HS-5 (cell line): ENCODE measurements around the gene TFF1.

Experiments
- DNase-seq: peaks from one replicate; pipeline ENCODE4 v3.0.0-alpha.2; 2012; ENCODE audit warnings: low read depth

Gene TFF1

DNA sequence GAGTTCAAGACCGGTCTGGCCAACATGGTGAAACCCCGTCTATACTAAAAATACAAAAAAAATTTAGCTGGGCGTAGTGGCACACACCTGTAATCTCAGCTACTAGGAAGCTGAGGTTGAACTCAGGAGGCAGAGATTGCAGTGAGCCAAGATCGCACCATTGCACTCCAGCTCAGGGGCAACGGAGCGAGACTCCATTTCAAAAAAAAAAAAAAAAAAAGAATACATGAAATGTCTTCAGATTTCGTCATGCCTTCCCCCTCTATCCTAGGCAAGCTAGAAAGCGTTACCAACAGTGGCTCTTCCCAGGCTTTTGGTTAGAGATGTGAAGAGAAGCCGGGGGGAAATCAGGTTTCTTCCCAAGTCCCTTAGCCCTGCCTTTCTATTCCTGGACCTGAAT lies 3.6 kb downstream of the TFF1 start:
- DNase-seq: no peak

DNA sequence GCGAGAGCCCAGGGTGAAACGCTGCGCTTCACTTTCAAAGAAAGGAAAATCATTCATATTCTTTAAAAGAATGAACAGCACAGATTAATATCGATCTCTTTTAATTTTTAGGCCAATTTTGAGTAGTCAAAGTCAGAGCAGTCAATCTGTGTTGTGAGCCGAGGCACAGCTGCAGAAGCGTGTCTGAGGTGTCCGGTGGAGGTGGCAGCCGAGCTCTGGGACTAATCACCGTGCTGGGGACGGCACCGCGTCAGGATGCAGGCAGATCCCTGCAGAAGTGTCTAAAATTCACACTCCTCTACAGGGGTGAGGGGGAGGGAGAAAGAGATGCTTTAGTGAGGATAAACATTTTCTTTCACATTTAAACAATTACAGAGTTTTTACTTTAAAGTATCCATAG lies 4.1 kb downstream of the TFF1 start:
- DNase-seq: no peak

DNA sequence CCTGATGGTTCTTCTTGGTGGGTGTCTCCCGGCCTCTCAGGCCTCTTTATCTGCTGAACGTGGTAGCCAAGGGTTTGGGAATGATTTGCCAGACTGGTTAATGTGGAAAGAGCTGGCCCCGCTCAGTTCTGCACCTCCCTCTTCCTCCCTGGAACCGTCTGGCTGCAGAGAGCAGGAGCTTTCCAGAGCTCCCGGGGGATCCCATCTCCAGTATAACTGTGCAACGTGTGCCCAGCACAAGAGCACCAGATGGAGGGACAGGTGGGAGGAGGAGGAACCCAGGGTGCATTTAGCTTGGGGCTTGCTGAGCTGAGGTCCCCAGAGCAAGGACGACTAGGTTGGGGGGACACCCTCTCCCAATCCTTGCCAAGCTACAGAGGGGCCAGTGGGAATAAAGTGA lies 5.0 kb downstream of the TFF1 start:
- no peak for DNase-seq

DNA sequence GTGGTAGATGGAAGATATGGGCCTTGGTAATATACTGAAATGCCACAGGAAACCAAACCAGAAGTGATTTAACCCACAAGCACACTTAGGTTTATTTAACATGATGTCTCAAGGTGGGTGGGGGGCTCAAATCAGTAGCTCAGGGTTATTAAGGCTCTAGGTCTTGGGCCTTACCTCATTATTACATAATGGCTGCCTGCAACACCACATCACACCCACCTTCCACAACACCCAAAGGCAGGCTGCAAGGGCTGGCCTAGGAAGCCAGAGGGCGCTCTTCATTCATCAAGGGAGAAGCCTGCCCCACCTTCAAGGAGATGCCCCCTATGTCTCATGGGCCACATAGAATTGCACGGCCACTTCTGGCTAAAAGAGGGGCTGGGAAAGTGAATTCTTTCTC lies 6.0 kb downstream of the TFF1 start:
- no peak for DNase-seq

DNA sequence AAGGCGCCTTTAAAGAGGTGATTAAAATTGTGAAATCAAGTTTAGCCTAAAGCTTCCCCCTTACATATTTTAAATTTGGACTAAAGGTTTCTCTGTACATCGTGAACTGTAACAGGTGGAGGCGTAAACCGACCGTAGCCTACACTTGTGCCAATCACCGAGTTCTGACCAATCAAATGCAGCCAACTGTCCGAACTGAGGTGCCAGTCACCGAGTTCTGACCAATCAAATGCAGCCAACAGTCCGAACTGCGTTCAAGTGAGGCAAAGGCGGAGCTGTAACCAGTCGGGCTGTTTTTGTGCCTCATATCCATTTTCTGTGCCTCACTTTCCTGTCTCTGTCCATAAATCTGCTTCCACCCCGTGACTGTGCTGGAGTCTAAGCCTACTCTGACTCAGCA lies 7.4 kb downstream of the TFF1 start:
- DNase-seq: no peak

DNA sequence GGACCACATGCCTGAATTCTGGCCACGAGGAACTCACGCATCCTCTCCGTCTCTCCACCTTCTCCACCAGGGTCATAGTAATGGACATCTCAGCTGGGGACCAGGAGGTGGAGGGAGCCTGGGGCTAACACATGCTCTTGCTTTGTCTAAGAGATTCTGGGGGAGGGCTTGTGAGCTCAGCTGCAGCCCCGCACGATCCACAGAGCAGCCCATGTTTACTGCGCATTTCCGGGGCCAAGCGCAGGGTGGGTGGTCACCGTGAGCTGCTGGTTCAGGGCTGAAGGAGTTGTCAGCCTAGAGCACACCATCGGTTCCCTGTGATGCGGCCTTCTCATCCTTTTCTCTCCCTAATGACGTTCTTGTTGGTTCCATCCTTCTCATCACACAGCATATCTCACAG lies 8.1 kb downstream of the TFF1 start:
- DNase-seq: no peak

DNA sequence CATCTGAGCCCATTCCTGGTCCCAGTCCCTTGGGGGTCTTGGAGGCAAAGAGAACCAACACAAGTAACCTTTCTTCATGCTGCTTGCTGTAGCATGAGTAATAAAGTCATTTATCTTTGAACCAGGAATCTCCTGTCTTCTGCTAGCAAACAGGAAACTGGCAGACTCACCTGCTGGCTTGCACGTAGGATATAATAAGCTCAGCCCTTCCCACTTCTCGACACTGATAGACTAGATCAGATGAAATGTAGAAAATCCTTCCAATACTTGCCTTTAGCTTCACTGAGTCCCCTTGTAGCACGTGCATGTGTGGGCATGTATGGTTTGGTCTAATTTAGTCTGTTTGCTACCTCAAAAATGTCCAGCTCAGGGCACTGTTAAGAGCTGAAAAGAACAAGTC lies 9.0 kb downstream of the TFF1 start:
- DNase-seq: no peak

DNA sequence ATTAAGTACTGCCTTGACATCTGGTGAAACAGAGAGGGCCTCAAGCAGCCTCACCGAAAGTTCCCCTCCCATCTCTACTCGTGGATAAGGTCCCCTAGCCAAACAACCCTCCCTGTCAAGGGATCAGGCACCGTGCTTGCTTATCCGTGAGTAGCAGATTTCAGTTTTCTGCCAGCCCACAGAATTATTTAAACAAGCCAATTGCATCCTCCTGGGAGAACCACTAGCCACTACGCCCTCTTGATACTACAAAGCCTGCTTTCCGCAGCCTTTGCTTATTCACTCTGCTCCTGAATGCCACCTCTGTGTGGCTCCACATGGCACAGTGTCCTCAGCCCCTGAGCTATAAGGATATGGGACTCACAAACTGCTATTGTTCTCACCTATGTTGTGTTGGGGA lies 9.7 kb downstream of the TFF1 start:
- no peak for DNase-seq

DNA sequence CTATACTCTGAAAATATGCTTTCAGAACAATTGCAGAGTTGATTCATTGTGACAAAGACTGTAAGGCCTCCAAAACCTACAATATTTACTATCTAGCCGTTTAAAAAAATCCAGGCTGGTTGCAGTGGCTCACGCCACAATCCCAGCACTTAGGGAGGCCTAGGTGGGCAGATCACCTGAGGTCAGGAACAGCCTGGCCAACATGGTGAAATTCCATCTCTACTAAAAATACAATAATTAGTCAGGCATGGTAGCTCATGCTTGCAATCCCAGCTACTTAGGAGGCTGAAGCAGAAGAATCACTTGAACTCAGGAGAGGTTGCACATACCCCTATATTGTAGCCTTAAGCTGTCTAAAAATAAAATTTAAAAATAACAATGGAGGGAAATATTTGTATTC lies 10.3 kb downstream of the TFF1 start:
- no peak for DNase-seq

DNA sequence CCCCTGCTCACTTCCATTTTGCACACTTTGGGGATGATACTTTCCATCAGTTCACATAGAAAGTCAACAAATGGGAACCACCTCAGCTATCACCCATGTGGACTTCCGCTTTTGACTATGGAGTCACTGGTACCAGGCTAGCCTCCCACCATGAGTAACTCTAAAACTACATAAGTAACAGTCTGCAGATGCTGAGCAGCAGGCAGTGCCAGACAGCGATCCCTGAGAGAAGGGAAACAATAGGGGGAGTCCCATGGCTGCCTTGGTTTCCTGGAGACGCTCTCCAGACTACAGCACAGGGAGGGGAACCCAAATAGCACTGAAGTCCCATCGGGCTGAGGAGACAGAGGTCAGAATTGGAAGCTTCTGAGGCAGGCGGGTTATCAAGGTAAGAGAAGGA lies 12.7 kb downstream of the TFF1 start:
- DNase-seq: no peak

DNA sequence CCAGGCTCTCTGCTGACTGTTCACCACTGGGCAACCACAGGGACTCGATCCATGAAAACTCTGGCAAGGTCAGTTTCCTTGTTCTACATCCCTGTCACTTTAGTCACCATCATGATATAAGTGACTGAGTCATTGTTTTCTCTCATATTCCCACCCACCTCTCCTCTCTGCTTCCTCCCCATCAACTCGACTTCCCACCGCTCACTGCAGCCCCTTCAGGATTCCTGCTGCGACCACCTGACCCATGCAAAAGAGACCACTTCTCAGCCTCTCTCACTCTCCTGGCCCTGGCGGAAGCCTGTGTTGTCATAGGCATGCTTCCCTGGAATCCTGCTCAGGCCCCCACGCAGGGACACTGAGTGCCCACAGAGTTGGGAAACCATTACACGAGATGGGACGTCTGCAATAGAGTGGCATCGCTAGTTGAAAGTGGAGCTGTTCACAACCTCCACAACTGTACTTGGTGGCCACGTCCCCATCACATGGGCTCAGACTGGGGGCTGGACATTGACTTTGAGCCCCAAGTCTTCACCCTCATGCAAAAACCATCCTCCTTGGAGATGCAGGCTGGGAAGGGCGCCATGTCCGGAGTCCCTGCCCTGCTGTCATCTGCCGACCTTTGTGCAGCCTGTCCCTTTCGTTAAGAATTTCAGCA lies 13.8 kb downstream of the TFF1 start:
- no peak for DNase-seq

DNA sequence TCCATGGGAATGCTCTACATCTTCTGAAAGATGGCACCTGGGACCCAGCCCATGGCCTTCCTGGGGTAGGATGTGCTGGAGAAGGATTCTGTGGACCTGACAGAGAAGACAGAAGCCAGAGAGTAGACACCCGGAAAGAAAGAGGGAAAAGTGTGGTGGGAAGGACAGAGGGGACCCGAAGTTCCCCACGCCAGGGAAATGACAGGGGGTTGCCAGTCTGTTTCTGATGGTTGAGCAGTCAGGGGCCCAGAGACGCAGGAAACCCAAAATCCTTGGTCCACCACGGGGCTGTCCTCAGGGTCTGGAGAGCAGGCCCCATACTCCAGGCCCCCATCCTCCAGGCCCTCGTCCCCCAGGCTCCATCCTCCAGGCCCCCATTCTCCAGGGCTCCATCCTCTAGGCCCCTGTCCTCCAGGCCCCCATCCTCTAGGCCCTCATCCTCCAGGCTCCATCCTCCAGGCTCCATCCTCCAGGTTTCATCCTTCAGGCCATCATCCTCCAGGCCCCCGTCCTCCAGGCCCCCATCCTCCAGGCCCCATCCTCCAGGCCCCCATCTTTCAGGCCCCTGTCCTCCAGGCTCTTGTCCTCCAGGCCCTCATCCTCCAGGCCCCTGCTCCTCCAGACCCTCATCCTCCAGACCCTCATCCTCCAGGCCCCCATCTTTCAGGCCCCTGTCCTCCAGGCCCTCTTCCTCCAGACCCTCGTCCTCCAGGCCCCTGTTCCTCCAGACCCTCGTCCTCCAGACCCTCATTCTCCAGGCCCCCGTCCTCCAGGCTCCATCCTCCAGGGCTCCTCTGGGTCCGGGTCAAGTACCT lies 14.5 kb downstream of the TFF1 start:
- DNase-seq: no peak

DNA sequence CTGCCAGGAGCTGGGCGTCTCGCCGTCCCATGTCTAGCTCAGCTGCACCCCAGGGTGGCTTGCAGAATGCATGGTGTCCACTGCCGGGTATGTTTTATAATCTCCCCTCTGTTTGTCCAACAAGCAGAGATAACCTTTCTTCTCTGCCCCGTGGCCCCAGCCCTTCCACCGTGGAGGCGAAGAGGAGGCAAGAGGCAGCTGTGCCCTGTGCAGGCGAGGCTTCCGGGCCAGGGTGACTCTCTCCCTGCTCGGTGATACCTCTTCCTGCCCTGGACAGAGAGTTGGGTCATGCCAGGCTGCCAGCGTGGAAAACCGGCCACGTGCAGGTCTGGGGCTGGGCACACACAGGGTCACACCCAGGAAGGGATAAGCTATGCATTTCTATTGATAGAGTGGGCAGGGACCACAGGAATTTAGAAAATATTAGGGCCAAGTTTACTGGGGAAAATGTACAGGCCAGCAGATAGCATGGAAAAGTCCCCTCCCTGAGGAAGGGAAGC lies 15.4 kb downstream of the TFF1 start, which contains the start of gene TFF2:
TSS of gene TFF2 (minus strand) at position 68 of the 500 bp plus-strand sequence. CDS start at position 31, 37 bp downstream.
- DNase-seq: no peak

DNA sequence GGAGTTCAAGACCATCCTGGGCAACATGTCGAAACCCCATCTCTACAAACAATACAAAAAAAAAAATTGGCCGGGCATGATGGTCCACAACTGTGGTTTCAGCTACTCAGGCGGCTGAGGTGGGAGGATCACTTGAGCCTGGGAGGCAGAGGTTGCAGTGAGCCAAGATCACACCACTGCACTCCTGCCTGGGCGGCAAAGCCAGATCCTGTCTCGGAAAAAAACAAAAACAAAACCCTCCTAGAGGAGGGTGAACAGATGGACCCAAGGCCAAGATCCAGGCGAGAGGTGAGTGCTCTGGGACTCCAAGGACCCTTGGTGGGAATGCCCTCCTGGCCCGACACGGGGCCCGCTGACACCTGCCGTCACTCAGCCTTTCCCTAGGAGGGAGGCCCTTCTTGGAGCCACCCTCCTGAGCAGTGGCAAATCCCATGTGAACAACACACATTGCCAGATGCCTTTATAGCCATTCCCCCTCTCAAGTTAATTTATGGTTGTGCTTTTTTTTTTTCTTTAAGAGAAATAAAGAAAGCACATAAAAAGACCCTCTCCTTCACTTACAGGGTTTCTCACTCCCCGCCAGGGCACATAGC lies 15.9 kb downstream of the TFF1 start:
- no peak for DNase-seq

DNA sequence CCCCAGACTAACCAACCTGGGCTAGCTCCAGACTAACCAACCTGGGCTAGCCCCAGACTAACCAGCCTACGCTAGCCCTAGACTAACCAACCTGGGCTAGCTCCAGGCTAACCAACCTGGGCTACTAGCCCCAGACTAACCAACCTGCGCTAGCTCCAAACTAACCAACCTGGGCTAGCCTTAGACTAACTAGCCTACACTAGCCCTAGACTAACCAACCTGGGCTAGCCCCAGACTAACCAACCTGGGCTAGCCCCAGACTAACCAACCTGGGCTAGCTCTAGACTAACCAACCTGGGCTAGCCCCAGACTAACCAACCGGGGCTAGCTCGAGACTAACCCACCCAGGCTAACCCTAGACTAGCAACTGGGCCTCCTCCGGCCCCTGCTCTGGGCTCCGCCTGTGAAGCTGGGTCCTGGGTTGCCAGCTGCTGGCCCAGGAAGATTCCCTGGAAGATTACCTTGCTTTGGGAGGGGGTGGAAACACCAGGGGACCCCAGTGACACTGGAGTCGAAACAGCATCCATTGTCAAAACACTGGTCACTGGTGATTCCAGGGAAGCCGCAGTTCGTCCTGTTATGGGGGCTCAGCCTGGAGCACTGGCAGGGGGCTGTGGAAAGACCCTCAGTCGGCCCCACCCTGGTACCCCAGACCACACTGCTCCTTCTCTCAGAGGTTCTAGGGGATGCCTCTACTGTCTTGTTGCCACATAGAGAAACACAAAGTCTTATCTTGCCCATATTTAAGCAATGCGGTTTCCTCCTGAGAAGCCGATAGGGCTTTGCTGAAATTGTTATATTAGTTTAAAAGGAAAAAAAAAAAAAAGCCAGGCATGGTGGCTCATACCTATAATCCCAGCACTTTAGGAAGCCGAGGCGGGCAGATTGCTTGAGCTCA lies 16.7 kb downstream of the TFF1 start:
- no peak for DNase-seq

DNA sequence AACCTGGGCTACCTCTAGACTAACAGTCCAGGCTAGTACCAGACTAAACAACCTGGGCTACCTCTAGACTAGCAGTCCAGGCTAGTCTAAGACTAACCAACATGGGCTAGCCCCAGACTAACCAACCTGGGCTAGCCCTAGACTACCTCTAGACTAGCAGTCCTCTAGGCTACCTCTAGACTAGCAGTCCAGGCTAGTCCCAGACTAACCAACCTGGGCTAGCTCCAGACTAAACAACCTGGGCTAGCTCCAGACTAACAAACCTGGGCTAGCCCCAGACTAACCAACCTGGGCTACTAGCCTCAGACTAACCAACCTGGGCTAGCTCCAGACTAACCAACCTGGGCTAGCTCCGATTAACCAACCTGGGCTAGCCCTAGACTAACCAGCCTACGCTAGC lies 17.6 kb downstream of the TFF1 start:
- no peak for DNase-seq

DNA sequence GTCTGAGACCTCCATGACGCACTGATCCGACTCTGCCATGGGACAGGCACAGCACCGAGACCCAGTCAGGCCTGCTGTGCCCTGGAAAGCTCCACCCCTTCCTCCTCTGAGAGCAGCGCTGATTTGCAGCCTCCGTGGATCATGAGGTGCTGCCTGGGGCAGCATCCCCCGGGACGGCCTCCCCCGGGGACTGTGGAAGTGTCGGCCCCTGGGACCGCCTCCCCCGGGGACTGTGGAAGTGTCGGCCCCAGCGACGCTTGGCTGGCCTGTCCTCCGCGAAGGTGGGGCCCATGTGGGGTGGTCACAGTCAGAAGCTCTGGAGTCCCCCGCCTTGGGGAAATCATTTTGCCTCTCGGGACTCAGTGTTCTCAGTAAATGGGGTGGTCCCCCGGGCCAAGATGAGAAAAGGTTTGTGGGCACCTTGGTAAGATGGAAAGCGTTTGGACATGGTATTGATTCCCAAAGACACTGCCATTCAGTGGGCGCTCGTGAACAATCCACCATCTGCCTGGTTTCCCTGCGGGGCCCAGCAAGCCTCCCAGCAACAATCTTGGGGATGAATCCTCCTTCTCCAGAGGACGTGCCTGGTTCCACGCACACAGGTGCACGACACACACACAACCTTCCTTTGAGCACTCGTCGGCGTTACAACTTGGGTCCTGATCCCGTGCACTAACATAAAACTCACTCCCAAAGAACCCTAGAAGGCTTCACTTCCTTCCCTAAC lies 18.6 kb downstream of the TFF1 start:
- no peak for DNase-seq

DNA sequence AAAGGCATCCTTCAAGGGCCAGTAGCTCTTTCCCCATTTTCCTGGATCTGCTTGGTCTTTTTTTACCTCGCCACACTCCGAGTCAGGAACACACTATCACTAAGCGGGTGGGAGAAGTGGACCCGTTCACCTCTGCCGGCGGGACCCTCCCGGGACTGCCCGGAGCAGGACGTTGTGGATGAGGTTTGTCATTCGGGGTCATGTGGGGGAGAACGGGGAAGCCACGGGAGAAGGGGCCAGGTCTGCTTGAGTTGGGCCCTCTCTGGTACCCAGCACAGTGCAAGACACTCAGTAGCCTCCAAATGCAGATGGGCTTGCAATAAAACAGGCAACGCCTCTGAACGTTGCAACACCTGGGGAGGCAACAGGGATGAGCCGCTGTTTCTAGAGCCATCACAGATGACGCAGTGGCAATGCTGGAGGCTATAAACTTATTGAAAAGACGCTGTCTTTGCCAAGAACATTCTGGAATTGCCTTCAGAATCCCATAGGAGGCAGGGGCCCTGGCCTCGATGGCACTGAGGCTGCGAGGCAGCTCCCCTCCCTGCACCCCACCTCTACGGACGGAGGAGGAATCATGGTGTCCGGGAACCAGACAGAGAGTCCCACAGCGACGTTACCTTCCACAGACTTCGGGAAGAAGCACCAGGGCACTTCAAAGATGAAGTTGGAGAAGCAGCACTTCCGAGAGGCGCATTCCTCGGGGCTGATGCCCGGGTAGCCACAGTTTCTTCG lies 19.3 kb downstream of the TFF1 start:
- no peak for DNase-seq

DNA sequence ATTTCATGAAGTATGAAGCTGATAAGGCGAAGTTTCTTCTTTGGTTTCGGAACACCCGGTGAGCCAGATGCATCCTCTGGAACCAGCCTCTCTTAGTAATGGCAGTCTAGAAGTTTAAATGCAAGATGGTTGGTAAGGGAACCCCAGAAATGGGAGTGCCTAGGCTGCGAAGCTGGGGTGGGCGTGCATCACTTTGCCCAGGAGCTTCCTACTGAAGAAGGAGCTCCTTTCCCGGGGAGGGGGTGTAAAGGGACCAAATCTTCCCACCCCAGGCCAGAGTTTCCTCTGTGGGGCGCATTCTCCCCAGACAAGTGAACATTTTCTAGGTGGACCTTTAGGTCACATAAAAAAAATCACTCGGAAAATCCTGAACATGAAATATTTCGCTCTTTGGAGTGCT lies 19.9 kb downstream of the TFF1 start:
- DNase-seq: no peak

DNA sequence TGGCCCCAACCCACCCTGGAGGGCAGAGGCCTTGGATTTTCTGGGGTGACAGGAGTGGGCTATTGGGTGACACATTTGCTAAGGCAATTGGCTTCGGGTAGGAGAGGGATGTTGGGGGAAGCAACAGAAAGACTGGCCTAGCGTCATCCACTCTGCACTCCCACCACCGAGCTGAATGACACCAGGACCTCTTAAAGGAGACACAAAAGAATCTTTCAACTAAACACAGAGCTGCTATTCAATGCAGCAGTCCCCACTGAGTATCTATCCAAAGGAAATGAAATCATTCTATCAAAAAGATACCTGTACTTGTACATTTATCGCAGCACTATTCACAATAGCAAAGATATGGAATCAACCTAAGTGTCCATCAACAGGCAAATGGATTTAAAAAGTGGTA lies 21.7 kb downstream of the TFF1 start:
- DNase-seq: no peak
